BLaER1 treated with 17β-estradiol and CSF1 and Interleukin-3, amounts not matched to agents 10 nM and 100 nM (cell line): ENCODE results near the gene CBX7.

Experiments
- H3K27ac ChIP-seq, 11 experiments: shearing (Covaris generic); formaldehyde crosslinking; 2 replicates each; pipeline ENCODE4 v1.8.1; 2022
- H3K27me3 ChIP-seq, 11 experiments: shearing (Covaris generic); formaldehyde crosslinking; 2 replicates each; pipeline ENCODE4 v1.8.1; 2022
- H3K36me3 ChIP-seq, 11 experiments: shearing (Covaris generic); formaldehyde crosslinking; 2 replicates each; pipeline ENCODE4 v1.8.1; 2022
- H3K4me1 ChIP-seq, 10 experiments: shearing (Covaris generic); formaldehyde crosslinking; 2 replicates each; pipeline ENCODE4 v1.8.1; 2022
- H3K4me2 ChIP-seq, 11 experiments: shearing (Covaris generic); formaldehyde crosslinking; 2 replicates each; pipeline ENCODE4 v1.8.1; 2022
- H3K4me3 ChIP-seq, 10 experiments: shearing (Covaris generic); formaldehyde crosslinking; 2 replicates each; pipeline ENCODE4 v1.8.1; 2022
- H3K9ac ChIP-seq, 11 experiments: shearing (Covaris generic); formaldehyde crosslinking; 2 replicates each; pipeline ENCODE4 v1.8.1; 2022
- H3K9me3 ChIP-seq, 11 experiments: shearing (Covaris generic); formaldehyde crosslinking; replicated peaks in 1 of 11; 2 replicates each; pipeline ENCODE4 v1.8.1; 2022
- H4K20me1 ChIP-seq, 11 experiments: shearing (Covaris generic); formaldehyde crosslinking; 2 replicates each; pipeline ENCODE4 v1.8.1; 2022
- Cebpa-rat ChIP-seq, 11 experiments: shearing (Covaris generic); IDR thresholded peaks; 2 replicates each; pipeline ENCODE4 v1.8.1; 2022

CBX7 gene

DNA sequence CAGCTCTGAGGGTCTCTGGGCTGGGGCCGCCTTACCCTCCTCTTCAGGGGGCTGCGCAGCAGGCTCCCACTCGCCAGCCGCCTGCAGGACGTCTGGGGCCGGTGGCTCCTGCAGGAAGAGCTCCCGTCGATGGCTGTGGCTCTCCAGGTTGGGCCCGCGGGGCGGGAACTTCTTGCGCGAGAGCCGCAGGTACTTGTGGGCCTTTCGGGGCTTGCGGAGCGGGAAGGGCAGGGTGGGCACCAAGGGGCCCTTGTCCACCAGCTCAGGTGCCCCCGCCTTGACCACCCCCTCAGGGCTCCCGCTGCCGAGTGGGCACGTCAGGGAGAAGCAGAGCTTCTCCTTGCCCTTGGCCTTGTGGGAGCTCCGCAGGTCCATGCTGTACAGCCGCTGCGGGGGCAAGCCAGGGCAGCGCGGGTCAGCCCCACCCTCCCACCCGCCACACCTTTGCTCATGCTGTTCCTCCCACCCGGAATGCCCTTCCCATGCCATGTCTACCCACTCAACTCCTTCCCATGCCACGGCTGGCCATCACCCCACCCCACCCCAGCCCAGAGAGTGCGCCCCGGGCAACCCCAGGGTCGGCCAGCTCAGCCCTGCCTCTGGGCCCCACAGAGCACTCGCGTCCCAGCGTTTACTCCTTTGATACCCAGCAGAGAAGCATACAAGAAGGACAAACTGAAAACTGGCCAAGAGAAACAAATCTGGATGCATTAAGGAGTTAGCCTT lies 18.0 kb downstream of the CBX7 start:
- no peak for TF ChIP-seq Cebpa-rat (IDR thresholded peaks at IDR 0.05)
- Histone ChIP-seq H3K4me3 (no peak overlapping the region), H3K4me1 (peaks cover 17 to 43% (median 26%) of the 10 kb centered on the region in 10 experiments), H3K9me3 (no peaks in the 10 kb centered on the region), H3K4me2 (no peak overlapping the region), H3K36me3 (no peaks in the 10 kb centered on the region), H3K9ac (no peak overlapping the region), H3K27me3 (no peaks in the 10 kb centered on the region), H4K20me1 (peaks cover 0 to 3% (median 0%) of the 10 kb centered on the region in 11 experiments; a peak in 2 of 22 replicates), H3K27ac (no peak overlapping the region)

GRCh38 chr22:39133871-39134270 lies 18.6 kb downstream of the CBX7 start:
- Histone ChIP-seq H3K9me3 (no peaks in the 10 kb centered on the region), H4K20me1 (peaks cover 0 to 3% (median 0%) of the 10 kb centered on the region in 11 experiments; a peak in 2 of 22 replicates), H3K4me2 (no peak overlapping the region), H3K9ac (no peak overlapping the region), H3K27me3 (no peaks in the 10 kb centered on the region), H3K4me3 (no peak overlapping the region), H3K36me3 (no peaks in the 10 kb centered on the region), H3K27ac (no peak overlapping the region), H3K4me1 (peaks cover 14 to 43% (median 25%) of the 10 kb centered on the region in 10 experiments)
- no peak for TF ChIP-seq Cebpa-rat (IDR thresholded peaks at IDR 0.05)

DNA sequence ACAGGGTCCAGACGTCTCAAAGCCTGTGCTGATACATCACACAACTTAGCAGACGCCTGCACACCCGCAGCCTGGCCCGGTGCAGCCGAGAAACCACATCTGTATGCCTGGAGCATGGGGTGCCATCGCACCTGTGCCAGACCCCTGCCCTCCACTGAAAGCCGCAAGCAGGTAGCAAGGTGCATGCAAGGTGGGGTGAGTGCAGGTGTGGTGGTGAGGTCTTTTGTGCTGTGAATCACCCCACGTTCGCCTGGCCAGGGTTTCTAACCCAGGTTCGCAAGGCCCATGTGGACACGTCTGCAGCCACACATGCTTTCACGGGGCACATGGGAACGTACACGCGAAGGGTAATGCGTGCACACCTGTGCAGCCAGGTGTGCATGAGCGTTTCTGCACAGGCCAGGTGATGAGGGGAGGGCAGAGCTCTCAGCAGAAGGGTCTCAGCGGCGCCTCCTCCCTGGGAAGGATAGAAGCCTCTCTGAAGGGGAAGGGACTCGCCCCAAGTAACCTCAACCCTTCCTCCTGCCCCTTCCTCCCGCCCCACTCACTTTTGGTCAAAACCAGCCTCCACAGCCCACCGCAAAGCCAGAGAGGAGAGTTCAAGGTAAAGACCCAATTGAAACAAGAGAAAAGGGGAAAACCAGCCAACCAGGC lies 19.5 kb downstream of the CBX7 start:
- H3K9me3 ChIP-seq = no peaks in the 10 kb centered on the region
- no peak overlapping the region for H3K27ac ChIP-seq
- H3K9ac ChIP-seq = no peak overlapping the region
- TF ChIP-seq Cebpa-rat (IDR thresholded peaks at IDR 0.05) = no peak
- no peaks in the 10 kb centered on the region for H3K27me3 ChIP-seq
- H3K4me2 ChIP-seq = no peak overlapping the region
- no peaks in the 10 kb centered on the region for H3K36me3 ChIP-seq
- peaks cover 6 to 37% (median 17%) of the 10 kb centered on the region in 10 experiments for H3K4me1 ChIP-seq
- 0 out of 22 replicates have a peak, but pooled peaks cover 0 to 3% (median 0%) of the 10 kb centered on the region in 11 experiments for H4K20me1 ChIP-seq
- H3K4me3 ChIP-seq = no peak overlapping the region

DNA sequence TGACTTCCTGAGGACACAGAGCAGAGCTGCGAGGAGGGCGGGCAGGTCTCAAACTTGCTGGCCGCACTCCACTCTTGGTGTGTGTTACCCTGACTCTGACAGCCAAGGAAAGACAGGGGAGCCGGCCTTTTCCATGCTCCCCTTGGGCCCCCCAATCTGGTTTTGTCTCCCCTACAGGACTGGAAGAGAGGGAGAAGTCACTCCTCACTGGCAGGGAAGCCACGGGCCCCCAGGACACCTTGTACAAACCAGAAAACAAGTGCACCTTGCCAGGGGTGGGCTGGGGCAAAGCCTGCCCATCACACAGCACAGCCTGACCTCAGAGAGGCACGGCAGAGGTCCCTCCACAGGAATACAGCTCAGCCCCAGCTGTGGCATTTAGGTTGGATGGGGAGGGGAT lies 20.2 kb downstream of the CBX7 start:
- Histone ChIP-seq H3K4me1 (peaks cover 0 to 37% (median 15%) of the 10 kb centered on the region in 10 experiments; a peak in 17 of 20 replicates), H3K9me3 (no peaks in the 10 kb centered on the region), H3K27me3 (no peaks in the 10 kb centered on the region), H3K27ac (peak overlapping the region in 1 of 11 experiments; percentile 43; a peak in 1 of 22 replicates), H3K4me2 (peak overlapping the region in 4 of 11 experiments; percentile 83 to 97 (median 94); a peak in 8 of 22 replicates), H4K20me1 (0 out of 22 replicates have a peak, but pooled peaks cover 0 to 3% (median 0%) of the 10 kb centered on the region in 11 experiments), H3K9ac (no peak overlapping the region), H3K36me3 (no peaks in the 10 kb centered on the region), H3K4me3 (no peak overlapping the region)
- no peak for TF ChIP-seq Cebpa-rat (IDR thresholded peaks at IDR 0.05)

DNA sequence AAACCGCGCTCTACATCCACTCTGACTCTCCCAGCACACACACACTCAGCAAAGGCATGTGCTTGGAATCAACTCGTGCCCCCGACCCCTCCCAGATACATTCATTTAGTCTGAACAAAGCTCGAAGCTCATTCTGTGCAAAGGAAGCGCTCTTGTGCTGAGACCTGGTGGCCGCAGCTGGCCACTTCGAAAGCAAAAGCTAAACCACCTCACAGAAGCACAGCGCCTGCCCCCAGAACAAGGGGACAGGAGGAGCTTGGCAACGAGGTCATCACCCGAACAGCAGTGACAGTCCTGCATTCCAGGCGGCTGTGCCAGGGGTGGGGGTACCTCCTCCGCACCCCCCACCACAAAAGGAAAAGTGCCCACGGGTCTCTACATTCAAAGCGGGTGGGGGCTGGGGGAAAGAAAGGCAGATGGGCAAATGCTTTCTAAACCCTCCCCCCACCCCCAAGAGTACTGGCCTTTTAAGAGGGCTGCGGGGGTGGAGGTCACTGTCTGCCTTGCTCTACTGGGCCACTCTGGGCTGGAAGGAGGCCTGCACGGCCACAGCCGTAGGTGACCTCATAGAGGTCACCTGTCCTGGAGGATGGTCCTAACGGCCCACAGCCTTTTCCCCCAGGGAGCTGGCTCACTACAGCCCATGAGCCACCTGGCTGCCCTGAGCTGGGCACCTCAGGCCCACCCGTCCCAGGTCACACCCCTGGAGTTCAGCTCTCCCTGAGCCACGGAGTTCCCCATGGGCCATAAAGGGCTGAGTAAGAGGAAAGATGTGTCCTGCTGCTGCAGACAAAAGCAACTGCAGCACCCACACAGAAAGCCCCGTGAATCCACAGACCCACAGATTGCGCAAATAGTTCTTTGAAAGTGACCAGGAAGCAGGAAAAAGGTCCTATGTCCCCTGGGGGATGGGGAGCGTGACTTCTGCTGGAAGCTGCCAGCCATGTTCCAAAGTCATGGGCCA lies 21.3 kb downstream of the CBX7 start:
- Histone ChIP-seq H4K20me1 (peaks cover 0 to 3% (median 0%) of the 10 kb centered on the region in 11 experiments; a peak in 1 of 22 replicates), H3K4me1 (peaks cover 0 to 37% (median 15%) of the 10 kb centered on the region in 10 experiments; a peak in 17 of 20 replicates), H3K27me3 (no peaks in the 10 kb centered on the region), H3K36me3 (no peaks in the 10 kb centered on the region), H3K4me3 (no peak overlapping the region), H3K9me3 (no peaks in the 10 kb centered on the region), H3K4me2 (peak overlapping the region in 8 of 11 experiments; percentile 18 to 97 (median 80); a peak in 13 of 22 replicates), H3K27ac (peak overlapping the region in 4 of 11 experiments; percentile 16 to 57 (median 41); a peak in 6 of 22 replicates), H3K9ac (peak overlapping the region in 6 of 11 experiments; percentile 9 to 55 (median 35); a peak in 4 of 22 replicates)
- TF ChIP-seq Cebpa-rat (IDR thresholded peaks at IDR 0.05) = peak in 3 of 11 experiments; percentile 29 to 63 (median 48); a peak in 4 of 22 replicates

DNA sequence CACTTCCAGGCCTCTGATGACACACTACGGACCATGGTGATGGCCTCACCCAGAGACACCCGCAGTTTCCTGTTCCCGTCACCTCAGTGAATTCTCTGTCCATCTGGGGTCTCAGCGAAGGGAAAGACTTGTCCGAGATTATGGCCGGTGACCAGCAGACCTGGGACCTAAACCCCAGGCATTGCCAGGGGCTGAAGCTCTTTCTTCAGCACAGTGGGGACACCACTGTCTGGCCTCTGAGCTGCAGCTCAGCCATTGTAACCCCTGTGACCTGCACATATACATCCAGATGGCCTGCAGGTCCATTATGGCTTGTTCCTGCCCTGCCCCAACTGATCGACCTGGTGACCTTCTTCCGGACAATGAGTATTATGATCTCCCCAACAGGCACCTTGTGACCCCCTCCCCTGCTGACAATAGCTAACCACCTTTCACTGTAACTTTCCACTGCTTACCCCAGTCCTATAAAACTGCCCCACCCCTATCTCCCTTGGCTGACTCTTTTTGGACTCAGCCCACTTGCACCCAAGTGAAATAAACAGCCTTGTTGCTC lies 22.3 kb downstream of the CBX7 start:
- Histone ChIP-seq H3K4me2 (peak overlapping the region in 3 of 11 experiments; percentile 91 to 97 (median 96); a peak in 6 of 22 replicates), H3K27ac (no peak overlapping the region), H3K4me1 (peaks cover 0 to 37% (median 15%) of the 10 kb centered on the region in 10 experiments; a peak in 17 of 20 replicates), H3K4me3 (no peak overlapping the region), H3K9ac (peak overlapping the region in 1 of 11 experiments; percentile 45; a peak in 1 of 22 replicates), H4K20me1 (no peaks in the 10 kb centered on the region; a peak in 1 of 22 replicates), H3K36me3 (no peaks in the 10 kb centered on the region), H3K27me3 (no peaks in the 10 kb centered on the region), H3K9me3 (no peaks in the 10 kb centered on the region)
- TF ChIP-seq Cebpa-rat (IDR thresholded peaks at IDR 0.05) = no peak

DNA sequence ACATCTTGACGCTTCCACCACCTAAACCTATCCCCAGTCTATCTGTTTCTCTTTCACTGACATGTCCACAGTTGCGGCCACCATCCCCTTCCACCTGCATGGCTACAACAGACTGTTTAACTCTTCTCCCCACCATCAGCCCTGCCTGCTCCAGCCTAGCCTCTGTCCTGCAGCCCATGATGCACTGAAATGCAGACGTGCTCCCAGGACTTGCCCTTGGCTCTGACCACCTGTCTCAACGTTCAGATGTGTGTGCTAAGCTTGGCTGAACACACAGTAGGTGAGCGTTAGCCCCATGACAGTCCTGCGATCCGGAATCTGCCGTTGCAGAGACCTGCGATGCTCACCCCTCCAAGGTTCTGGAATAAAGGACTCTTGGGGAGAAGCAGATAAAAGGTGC lies 22.7 kb downstream of the CBX7 start:
- Histone ChIP-seq H3K36me3 (no peaks in the 10 kb centered on the region), H3K27ac (no peak overlapping the region), H3K4me2 (peak overlapping the region in 3 of 11 experiments; percentile 91 to 97 (median 96); a peak in 6 of 22 replicates), H3K9ac (no peak overlapping the region), H4K20me1 (no peaks in the 10 kb centered on the region; a peak in 1 of 22 replicates), H3K4me3 (no peak overlapping the region), H3K4me1 (peaks cover 0 to 37% (median 15%) of the 10 kb centered on the region in 10 experiments; a peak in 17 of 20 replicates), H3K27me3 (no peaks in the 10 kb centered on the region), H3K9me3 (no peaks in the 10 kb centered on the region)
- TF ChIP-seq Cebpa-rat (IDR thresholded peaks at IDR 0.05) = no peak

GRCh38 chr22:39129081-39129480 lies 23.4 kb downstream of the CBX7 start:
- Histone ChIP-seq H3K9ac (no peak overlapping the region), H3K4me2 (no peak overlapping the region), H3K27me3 (no peaks in the 10 kb centered on the region), H4K20me1 (no peaks in the 10 kb centered on the region; a peak in 1 of 22 replicates), H3K27ac (no peak overlapping the region), H3K4me3 (no peak overlapping the region), H3K9me3 (no peaks in the 10 kb centered on the region), H3K4me1 (peaks cover 0 to 37% (median 16%) of the 10 kb centered on the region in 10 experiments; a peak in 17 of 20 replicates), H3K36me3 (no peaks in the 10 kb centered on the region)
- no peak for TF ChIP-seq Cebpa-rat (IDR thresholded peaks at IDR 0.05)
